ENCODE measurements around the gene MVB12B.

The MVB12B gene

GRCh38 chr9:126292736-126293521 is 33.7 kb upstream of the MVB12B start:
- DNase-seq (ENCODE audit: low read depth), result no peak
- no peak for TF ChIP-seq CTCF (conservative IDR thresholded peaks at IDR 0.05; ENCODE audit: low read length)
- no peak overlapping the region for H3K4me3 ChIP-seq (ENCODE audit: low read length)

- no peak for DNase-seq (ENCODE audit: low read depth)
- no peak overlapping the region for H3K4me3 ChIP-seq (ENCODE audit: low read length)
- no peak for TF ChIP-seq CTCF (conservative IDR thresholded peaks at IDR 0.05; ENCODE audit: low read length)
Observed at GRCh38 chr9:126293522-126293889, 33.1 kb upstream of the MVB12B start.

GRCh38 chr9:126294331-126295081 is 32.1 kb upstream of the MVB12B start:
- H3K4me3 ChIP-seq (ENCODE audit: low read length), result no peak overlapping the region
- TF ChIP-seq CTCF (conservative IDR thresholded peaks at IDR 0.05; ENCODE audit: low read length), result no peak
- no peak for DNase-seq (ENCODE audit: low read depth)

GRCh38 chr9:126295082-126295477 is 31.5 kb upstream of the MVB12B start:
- no peak for DNase-seq (ENCODE audit: low read depth)
- TF ChIP-seq CTCF (conservative IDR thresholded peaks at IDR 0.05; ENCODE audit: low read length), result no peak
- H3K4me3 ChIP-seq (ENCODE audit: low read length), result no peak overlapping the region

GRCh38 chr9:126295516-126295915 is 31.1 kb upstream of the MVB12B start:
- no peak for DNase-seq (ENCODE audit: low read depth)
- TF ChIP-seq CTCF (conservative IDR thresholded peaks at IDR 0.05; ENCODE audit: low read length), result no peak
- H3K4me3 ChIP-seq (ENCODE audit: low read length), result no peak overlapping the region

GRCh38 chr9:126295936-126296600 is 30.6 kb upstream of the MVB12B start:
- DNase-seq (ENCODE audit: low read depth), result no peak
- no peak overlapping the region for H3K4me3 ChIP-seq (ENCODE audit: low read length)
- no peak for TF ChIP-seq CTCF (conservative IDR thresholded peaks at IDR 0.05; ENCODE audit: low read length)

All from AG10803 (cell line).